KBM-7 (cell line): ENCODE results near the gene TENT5C.

Experiments
- DNase-seq: peaks from one replicate; pipeline ENCODE4 v3.0.0-alpha.2; 2015
- in situ Hi-C: fragments of 300-500 bp; cut with MboI; formaldehyde crosslinking; loops from 2 replicates; pipeline ENCODE4 v1.14.3; 2020; ENCODE audit warnings: low sequenced_read_pairs, low pct_unique_long_range_greater_than_20kb, mixed read lengths

Gene TENT5C

GRCh38 chr1:117587499-117588356 lies 18.1 kb upstream of the TENT5C start:
- in situ Hi-C loops: no loop called here
- no peak for DNase-seq

DNA sequence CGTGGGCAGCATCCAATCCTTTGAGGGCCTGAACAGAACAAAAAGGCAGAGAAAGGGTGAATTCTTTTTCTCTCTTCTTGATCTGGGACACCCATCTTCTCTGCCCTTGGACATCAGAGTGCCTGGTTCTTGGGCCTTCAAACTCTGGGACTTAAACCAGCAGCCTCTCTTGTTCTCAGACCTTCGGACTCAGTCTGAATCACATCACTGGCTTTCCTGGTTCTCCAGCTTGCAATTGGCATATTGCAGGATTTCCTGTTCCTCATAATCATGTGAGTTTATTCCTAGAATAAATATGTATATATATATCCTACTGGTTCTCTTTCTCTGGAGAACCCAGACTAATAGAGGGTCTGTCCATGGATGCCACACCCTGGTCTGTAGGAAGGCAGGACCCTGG lies 16.3 kb upstream of the TENT5C start:
- no peak for DNase-seq
- in situ Hi-C loops: no loop called here

- in situ Hi-C loops: no loop called here
- DNase-seq: no peak
Observed at GRCh38 chr1:117590273-117590925, 15.4 kb upstream of the TENT5C start.

- no peak for DNase-seq
- in situ Hi-C loops: no loop called here
Observed at GRCh38 chr1:117591252-117591651, 14.6 kb upstream of the TENT5C start.

DNA sequence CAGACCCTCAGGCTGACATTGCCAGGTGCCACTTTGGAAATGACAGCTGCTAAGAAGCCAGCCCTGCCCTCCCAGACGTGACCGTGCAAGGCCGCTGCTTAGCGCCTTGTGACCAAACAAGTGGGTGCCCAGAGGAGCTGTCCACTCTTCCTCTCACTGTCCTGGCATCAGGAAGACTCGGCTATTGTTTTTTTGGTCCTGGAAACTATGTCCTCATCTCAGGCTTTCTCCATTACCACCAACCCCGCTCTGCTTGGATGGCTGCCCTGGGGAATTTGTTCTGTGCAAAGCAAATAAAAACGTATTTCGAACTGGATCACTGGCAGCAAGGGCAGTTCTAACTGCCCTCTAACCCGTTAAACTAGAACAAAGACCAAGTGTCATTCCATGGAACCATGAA lies 13.7 kb upstream of the TENT5C start:
- no peak for DNase-seq
- in situ Hi-C loops: no loop called here

DNA sequence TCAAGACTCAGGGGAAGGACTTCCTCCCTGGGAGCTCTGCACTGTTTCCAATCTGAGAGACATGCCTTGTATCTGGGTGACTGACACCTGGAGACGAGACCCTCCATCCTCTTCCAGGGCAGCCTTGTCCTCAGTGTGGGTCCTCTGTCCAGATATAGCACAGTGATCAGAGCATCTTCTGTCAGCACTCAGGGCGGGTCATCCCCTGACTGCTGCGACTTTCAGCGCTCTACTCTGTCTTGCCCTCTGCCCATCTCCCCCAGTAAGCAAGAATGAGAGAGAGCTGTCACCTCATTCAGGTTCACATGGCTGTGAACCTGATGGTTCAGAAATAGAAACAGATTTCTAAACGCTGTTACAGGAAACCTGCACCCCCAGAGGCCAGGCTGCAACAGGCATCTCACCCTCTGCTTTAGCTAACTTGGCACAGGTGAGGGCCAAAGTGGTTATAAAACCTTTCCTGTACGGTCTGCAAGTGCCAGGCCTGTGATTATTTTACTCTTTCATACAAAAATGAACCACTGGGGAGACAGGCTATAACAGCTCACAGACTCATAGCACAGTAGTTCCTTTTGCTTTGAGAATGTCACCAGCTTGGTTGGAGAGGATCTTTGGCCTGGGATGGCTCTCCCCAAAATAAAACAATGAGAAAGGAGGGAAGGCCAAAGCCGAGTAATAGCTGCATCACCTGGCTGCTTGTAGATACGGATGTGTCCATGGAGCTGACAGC lies 11.4 kb upstream of the TENT5C start:
- DNase-seq: no peak
- in situ Hi-C loops: no loop called here

GRCh38 chr1:117596023-117596720 lies 9.7 kb upstream of the TENT5C start:
- in situ Hi-C loops: no loop called here
- DNase-seq: peak; percentile 42

DNA sequence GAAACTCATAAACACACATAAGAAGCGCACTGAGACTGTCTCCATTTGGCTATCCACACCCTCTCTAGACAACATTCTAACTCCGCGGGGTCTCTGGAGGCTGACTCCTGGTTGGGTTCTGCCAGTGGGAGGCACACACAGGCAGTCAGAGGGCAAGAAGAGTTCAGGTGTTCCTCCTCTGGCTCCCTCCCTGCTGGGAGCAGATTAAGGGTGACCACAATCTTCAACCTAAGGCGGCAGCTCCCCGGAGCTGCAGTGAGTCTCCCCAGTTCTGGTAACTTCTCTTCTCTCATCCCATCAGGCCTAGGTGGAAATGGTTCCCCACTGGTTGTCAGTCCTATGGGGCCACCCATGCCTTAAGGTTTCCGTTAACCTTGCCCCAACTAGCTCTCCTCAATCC lies 7.4 kb upstream of the TENT5C start:
- in situ Hi-C loops: no loop called here
- DNase-seq: no peak

DNA sequence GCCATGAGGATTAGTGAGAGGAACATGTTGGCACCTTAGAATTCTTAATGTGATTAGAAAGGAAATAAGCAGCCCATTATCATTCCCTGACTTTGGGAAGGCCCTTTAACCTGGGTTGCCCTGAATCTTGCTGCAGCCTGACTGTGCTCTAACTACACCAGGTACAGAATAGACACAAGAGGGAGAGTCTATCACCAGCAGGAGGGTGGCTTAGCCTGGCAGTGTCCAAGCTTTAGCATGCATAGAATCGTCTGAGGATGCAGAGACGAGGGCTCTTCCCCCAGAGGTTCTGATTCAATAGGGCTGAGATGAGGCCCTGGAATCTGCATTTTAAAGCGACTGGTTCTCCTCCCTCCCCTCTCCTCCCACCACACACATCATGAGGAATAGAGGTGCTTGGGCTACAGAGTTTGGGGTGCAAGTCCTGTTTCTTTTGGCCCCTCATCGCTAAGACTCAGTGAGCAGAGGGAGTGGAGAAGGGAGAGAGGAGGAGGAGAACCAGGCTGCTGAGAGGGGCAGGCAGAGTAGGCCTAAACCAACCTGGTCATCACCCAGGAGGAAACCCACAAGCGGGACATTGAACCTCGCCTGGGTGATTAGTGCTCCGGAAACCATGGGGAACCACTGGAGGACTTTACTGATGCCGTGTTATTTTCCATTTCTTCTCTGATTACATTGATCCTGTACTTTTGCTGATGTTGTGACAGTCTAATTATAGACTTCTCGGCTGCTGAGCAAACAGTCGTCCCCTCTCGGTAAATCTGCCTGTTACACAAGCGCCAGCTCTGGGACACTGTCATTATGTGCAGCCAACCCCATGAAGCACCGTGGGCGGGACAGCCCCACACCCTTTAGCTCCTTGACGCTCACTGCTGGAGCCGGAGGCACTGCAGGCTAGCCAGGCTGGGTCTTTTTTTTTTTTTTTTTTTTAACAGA lies 6.3 kb upstream of the TENT5C start:
- peak; percentile 25 for DNase-seq
- in situ Hi-C loops: no loop called here

DNA sequence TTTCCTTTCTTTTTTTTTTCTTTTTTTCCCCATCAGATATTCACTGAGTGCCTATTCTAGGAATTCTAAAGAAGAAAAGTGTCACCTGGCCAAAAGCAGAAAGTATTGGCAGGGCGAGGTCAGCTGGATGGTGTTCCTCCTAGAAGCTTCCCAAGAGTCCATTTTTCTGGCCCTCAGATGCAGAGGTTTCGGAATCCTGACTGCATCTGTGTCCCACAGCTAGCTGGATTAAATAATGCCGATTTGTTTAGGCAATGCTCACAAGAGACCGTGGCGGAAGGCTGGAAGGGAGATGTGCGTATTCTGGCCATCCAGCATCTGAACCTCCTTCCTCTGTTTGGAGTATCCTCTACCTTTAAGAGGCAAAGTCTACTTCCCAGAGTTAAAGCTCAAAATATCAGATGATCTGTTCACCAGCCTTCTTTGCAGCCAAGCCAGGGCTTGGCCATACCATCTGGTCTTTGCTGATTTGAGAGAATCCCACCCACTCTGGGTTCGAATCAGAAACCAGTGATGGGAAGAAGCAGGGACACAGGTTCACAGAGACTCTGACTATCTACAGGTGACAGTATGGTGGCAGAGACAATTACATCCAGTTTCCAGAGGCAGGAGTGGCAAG lies 5.4 kb upstream of the TENT5C start:
- in situ Hi-C loops: no loop called here
- no peak for DNase-seq

DNA sequence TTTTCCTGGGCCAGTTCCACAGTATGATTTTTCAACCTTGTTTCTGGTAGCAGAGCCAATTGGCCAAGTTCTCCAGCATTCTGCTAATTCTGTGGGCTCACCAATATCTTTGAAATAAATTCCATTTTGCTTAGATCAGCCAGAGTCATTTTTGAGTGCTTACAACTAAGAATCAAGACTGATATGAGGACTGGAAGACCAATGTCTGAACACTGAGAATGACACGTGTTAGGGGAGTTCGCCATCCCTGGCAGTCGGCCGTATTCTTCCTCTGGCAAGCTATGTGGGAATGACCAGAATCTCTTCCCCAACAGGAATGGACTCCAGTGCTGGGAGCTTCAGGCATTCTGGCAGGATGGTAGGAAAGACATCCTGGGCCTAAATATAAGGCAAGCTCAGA lies 4.9 kb upstream of the TENT5C start:
- no peak for DNase-seq
- in situ Hi-C loops: no loop called here

DNA sequence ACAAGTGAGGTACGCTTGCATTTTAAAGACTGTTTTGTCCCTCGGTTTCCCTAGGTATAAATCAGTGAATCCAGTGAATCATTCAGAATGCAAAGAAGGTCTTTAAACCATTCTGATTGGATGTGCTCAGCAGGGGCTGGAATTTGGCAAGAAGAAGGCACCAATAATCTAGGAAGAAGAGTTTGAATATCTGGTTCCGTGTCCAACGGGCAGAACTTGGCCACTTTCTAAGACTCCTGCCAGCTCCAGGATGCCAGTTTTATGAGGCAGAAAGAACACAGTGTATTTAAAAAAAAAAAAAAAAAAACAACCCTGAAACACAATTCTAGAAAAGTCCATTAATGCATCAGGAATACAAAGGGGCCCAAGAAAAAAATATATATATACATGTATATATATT lies 3.0 kb upstream of the TENT5C start:
- in situ Hi-C loops: no loop called here
- no peak for DNase-seq

DNA sequence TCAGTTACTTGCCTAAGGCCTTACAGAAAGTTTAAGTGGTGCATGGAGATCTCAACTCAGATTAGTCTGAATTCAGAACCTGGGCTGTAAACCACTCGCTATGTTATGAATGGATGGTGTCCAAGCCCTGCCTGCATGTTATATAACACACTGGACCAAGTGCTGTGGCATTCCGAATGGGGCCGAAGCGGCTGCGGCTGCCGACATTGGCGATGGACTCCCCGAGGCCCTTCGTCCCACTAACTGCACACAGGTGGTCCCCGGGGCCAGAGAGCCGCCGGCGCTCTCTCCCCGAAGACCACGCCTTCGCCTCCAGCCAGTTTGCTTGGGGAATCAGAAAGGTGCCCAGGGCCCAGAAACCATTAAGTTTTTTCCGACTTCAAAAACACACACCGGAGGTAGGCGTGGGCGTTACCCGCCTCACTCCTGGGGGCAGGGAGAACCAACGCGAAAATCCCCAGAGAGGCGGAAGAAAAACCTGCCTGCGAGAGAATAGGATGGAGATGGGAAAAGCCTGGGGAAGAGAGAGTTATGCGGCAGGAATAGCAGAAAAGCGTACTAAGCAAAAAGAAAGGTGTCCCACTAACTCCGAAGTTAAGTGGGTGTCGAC lies 579 bp upstream of the TENT5C start:
- no peak for DNase-seq
- in situ Hi-C loops: no loop called here

DNA sequence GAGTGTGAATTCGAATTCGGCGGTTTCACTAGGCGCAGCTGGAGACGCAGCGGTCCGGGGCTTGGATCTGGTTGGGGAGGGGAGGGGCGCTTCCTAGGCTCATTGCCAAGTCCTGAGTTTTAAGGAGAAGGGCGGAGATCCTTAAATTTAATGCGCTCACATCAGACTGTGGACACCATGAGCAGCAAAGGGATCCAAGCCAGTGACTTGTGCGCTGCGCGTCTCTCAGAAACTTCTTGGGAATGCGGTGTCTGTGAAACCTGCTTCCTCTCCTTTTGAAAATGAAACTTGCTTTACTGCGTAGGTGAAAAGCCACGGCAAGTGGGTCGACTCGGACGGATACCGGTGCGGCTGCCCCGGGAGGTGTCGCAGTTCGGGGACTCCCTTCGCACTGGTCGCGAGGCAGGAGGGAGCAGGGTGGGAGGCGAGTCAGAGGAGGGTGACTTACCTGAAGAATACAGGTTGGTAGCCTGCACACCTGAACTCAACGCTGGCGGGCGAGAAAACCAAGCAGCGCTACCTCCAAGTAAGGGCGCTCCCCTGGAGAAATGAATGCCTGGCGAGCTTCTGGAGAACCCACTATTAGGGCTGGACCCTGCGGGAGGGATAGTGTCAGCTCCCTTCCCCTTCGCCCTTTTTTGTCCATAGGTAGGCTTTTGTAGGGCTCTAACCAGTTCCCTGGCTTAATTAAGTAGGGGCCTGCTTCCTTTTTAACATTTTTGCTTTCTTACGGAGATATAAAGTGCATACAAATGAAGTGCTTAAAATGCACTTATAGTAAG lies 992 bp downstream of the TENT5C start:
- in situ Hi-C loops: no loop called here
- peak; percentile 75 for DNase-seq

DNA sequence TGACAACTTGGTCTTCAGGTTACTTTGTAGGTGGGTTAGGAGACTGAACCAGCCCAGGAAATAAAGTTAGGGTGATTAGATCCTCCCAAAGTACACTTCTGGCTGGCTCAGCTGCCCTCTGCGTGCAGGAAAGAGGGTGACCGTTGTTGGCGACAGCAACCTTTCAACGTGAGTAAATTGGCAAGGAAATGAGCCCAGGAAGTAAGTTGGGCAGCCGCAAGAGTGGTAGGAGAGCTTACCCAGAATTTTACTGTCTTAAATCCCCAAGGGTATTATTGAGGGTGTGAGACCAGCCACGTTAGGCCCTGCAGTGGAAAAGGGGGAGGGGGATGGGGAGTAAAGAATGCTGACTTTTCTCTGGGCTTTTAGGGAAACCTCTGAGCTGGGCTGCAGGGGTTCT lies 1.6 kb downstream of the TENT5C start:
- DNase-seq: peak; percentile 66
- in situ Hi-C loops: no loop called here

DNA sequence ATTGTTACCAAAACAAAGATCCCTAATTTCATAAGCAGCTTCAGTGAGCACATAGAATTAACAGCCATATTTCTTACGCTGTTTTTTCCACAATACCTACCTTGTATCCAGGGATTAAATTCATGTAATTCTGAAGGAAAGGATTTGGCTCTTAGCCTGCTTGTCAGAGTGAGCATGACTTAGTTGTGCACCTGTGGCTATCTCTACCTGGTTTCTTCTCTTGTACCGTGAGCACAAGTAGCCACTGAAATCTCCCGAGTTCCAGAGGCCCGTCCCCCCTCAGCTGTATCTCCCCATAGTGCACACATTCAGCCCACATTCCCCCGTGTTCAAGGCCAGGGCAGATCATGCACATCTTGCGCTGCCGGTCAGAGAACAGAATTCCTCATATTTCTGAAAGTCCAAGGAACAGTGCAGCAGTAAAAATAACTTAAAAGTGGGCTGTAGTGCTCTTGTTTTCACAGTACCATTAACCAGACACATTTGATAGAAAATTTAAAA lies 2.3 kb downstream of the TENT5C start:
- no peak for DNase-seq
- in situ Hi-C loops: no loop called here

DNA sequence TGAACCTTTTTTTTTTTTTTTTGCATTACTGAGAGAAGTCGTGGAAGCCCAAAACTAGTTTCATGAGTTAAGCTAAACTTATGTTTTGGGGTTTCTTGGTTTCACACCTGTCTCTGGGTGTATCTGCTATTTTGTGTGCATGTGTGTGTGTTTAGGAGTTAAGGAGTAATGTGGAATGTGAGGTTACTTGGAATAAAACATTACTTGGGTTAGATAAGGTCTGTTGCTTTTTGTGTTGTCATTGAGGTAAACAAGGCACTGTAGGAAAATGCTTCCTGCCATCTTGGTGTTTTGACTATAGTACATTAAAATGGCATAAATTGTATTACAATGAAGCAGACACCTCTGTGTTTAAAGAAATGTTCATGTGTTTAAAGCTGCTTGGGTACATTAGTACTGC lies 2.9 kb downstream of the TENT5C start:
- no peak for DNase-seq
- in situ Hi-C loops: no loop called here
